Upper lobe of left lung (tissue), 6 donors: ENCODE results near the gene ZNF445. TPM values are rescaled to one million over a fixed set of nuclear protein-coding genes. Genes with fewer than 3 reads are reported as not detected.

Source experiments
- ATAC-seq, 2 donors: fragments of 200-7000 bp; cut with Tn5 transposase; one replicate each; pipeline ENCODE4 v1.9.1; 2022; ENCODE audit warnings: mild to moderate bottlenecking in 2 of 2, moderate library complexity in 2 of 2; ENCODE audit not compliant: low FRiP score in 2 of 2
- DNase-seq, 2 donors: peaks; one replicate each; pipeline ENCODE4 v3.0.0-alpha.2; 2019 to 2020
- H3K27ac ChIP-seq, 4 donors: fragments of 200-600 bp; sonication (generic); one replicate each; pipeline ENCODE4 v1.5.1; 2016 to 2019
- H3K27me3 ChIP-seq, 4 donors: fragments of 200-600 bp; sonication (generic); one replicate each; pipeline ENCODE4 v1.5.1; 2017 to 2019
- H3K36me3 ChIP-seq, 4 donors: fragments of 200-600 bp; sonication (generic); one replicate each; pipeline ENCODE4 v1.5.1; 2016 to 2019
- H3K4me1 ChIP-seq, 4 donors: fragments of 200-600 bp; sonication (generic); one replicate each; pipeline ENCODE4 v1.5.1; 2018 to 2019
- H3K4me3 ChIP-seq, 4 donors: fragments of 200-600 bp; sonication (generic); one replicate each; pipeline ENCODE4 v1.5.1; 2017 to 2019; ENCODE audit warnings: mild to moderate bottlenecking in 2 of 4, moderate library complexity in 1 of 4
- H3K9me3 ChIP-seq, 4 donors: fragments of 200-600 bp; sonication (generic); one replicate each; pipeline ENCODE4 v1.5.1; 2018 to 2019
- CTCF ChIP-seq, 6 experiments: fragments of 450-650 bp in 4 of 6; fragments of 200-600 bp in 2 of 6; sonication (generic) in 2 of 6; IDR thresholded peaks; one replicate each; pipeline ENCODE4 v1.5.1; 2016 to 2019; ENCODE audit warnings: antibody characterized with exemption in 6 of 6
- EP300 ChIP-seq, 4 donors: sonication (generic); formaldehyde crosslinking; IDR thresholded peaks; one replicate each; pipeline ENCODE4 v1.5.1; 2017; ENCODE audit warnings: antibody characterized with exemption in 4 of 4, control low read depth in 2 of 4
- POLR2A ChIP-seq, 4 donors: fragments of 450-650 bp; IDR thresholded peaks; one replicate each; pipeline ENCODE4 v1.5.1; 2016 to 2017; ENCODE audit warnings: antibody characterized with exemption in 4 of 4, mild to moderate bottlenecking in 2 of 4
- POLR2AphosphoS5 ChIP-seq, 2 donors: sonication (generic); formaldehyde crosslinking; IDR thresholded peaks; one replicate each; pipeline ENCODE4 v1.5.1; 2017; ENCODE audit warnings: antibody characterized with exemption in 2 of 2
- WGBS, 2 donors: methylation state at CpG; one replicate each; pipeline ENCODE4 v1.1.5; 2017 to 2018; 5-methylcytosine and 5-hydroxymethylcytosine counted together
- total RNA-seq, 6 donors: library from RNA; depleted of rRNA in 4 of 6; stranded (reverse); fragments of >200 nt in 4 of 6; gene quantifications; one replicate each; pipeline versions ENCODE4 v1.1.0 to v1.2.1, GENCODE V29; 2016 to 2021
- donor health status: DM: no; HTN: no; CAD: no; lungs with moderate emphysema.
- donor health status: DM: no; HTN: yes; CAD: no; lungs with severe emphysema.

The ZNF445 gene
- total RNA-seq, 6 donors from 2014 or later, result 6.7 to 20.0 (median 12.9) TPM

- 64 to 70% methylated on average over 3 of the region's 3 CpGs for WGBS, 2 donors
- ATAC-seq (peak; percentile 7), DNase-seq (no peak)
- H3K36me3 ChIP-seq, result no peaks in the 10 kb centered on the region
- no peaks in the 10 kb centered on the region for H3K4me1 ChIP-seq
- no peak overlapping the region for H3K27ac ChIP-seq
- no peaks in the 10 kb centered on the region for H3K9me3 ChIP-seq
- no peaks in the 10 kb centered on the region for H3K27me3 ChIP-seq
- TF ChIP-seq EP300 (IDR thresholded peaks at IDR 0.05) (no peak), POLR2A (IDR thresholded peaks at IDR 0.05) (no peak), CTCF (IDR thresholded peaks at IDR 0.05) (no peak), POLR2AphosphoS5 (IDR thresholded peaks at IDR 0.05) (no peak)
- no peak overlapping the region for H3K4me3 ChIP-seq
Measured at GRCh38 chr3:44424758-44425157, 52.7 kb downstream of the ZNF445 start.

GRCh38 chr3:44421280-44421679, 56.2 kb downstream of the ZNF445 start:
- no peaks in the 10 kb centered on the region for H3K4me1 ChIP-seq
- no peaks in the 10 kb centered on the region for H3K36me3 ChIP-seq
- H3K27ac ChIP-seq, result no peak overlapping the region
- WGBS, 2 donors, result 88 to 97% methylated on average over 6 of the region's 6 CpGs
- H3K9me3 ChIP-seq, result no peaks in the 10 kb centered on the region
- DNase-seq, result peak in 1 of 2 donors; percentile 5
- no peaks in the 10 kb centered on the region for H3K27me3 ChIP-seq
- no peak for ATAC-seq
- TF ChIP-seq POLR2A (IDR thresholded peaks at IDR 0.05) (no peak), CTCF (IDR thresholded peaks at IDR 0.05) (no peak), POLR2AphosphoS5 (IDR thresholded peaks at IDR 0.05) (no peak), EP300 (IDR thresholded peaks at IDR 0.05) (no peak)
- no peak overlapping the region for H3K4me3 ChIP-seq

- Histone ChIP-seq H3K4me3 (no peak overlapping the region), H3K27me3 (no peaks in the 10 kb centered on the region), H3K9me3 (no peaks in the 10 kb centered on the region), H3K4me1 (no peaks in the 10 kb centered on the region), H3K27ac (no peak overlapping the region), H3K36me3 (no peaks in the 10 kb centered on the region)
- TF ChIP-seq EP300 (IDR thresholded peaks at IDR 0.05) (no peak), POLR2A (IDR thresholded peaks at IDR 0.05) (no peak), CTCF (IDR thresholded peaks at IDR 0.05) (no peak), POLR2AphosphoS5 (IDR thresholded peaks at IDR 0.05) (no peak)
- peak in 1 of 2 donors; percentile 11 for DNase-seq
- 90 to 100% methylated on average over 1 of the region's 1 CpG for WGBS, 2 donors
- ATAC-seq, result no peak
Measured at GRCh38 chr3:44420676-44421075, 56.8 kb downstream of the ZNF445 start.

GRCh38 chr3:44419923-44420650, 57.4 kb downstream of the ZNF445 start:
- H3K27me3 ChIP-seq, result no peaks in the 10 kb centered on the region
- no peak overlapping the region for H3K4me3 ChIP-seq
- no peaks in the 10 kb centered on the region for H3K36me3 ChIP-seq
- no peak overlapping the region for H3K27ac ChIP-seq
- WGBS, 2 donors, result 63 to 91% methylated on average over 3 to 14 of the region's 14 CpGs
- DNase-seq (peak in 1 of 2 donors; percentile 20), ATAC-seq (no peak)
- H3K9me3 ChIP-seq, result no peaks in the 10 kb centered on the region
- H3K4me1 ChIP-seq, result no peaks in the 10 kb centered on the region
- TF ChIP-seq CTCF (IDR thresholded peaks at IDR 0.05) (no peak), EP300 (IDR thresholded peaks at IDR 0.05) (no peak), POLR2AphosphoS5 (IDR thresholded peaks at IDR 0.05) (no peak), POLR2A (IDR thresholded peaks at IDR 0.05) (no peak)
